HAP-1 (cell line): ENCODE measurements around the gene MSX1.
A peak's percentile ranks its signal among the peaks of the same experiment; 100 is the strongest.

Experiments
- DNase-seq, 2 experiments: peaks; one replicate each; pipeline ENCODE4 v3.0.0-alpha.2; 2016 to 2020; ENCODE audit warnings: low spot score in 2 of 2
- H3K27me3 ChIP-seq: fragments of 250-450 bp; sonication (Bioruptor Pico); 2 replicates; pipeline ENCODE4 v1.5.1; 2020; ENCODE audit warnings: low read depth, mild to moderate bottlenecking, moderate library complexity
- H3K36me3 ChIP-seq: fragments of 250-450 bp; sonication (Bioruptor Pico); replicated peaks from 2 replicates; pipeline ENCODE4 v1.5.1; 2020; ENCODE audit warnings: mild to moderate bottlenecking
- H3K4me1 ChIP-seq: fragments of 250-450 bp; sonication (Bioruptor Pico); 2 replicates; pipeline ENCODE4 v1.5.1; 2020; ENCODE audit warnings: mild to moderate bottlenecking
- H3K4me3 ChIP-seq: fragments of 250-450 bp; sonication (Bioruptor Pico); 2 replicates; pipeline ENCODE4 v1.5.1; 2020; ENCODE audit warnings: mild to moderate bottlenecking, moderate library complexity
- H3K9me3 ChIP-seq: fragments of 250-450 bp; sonication (Bioruptor Pico); 2 replicates; pipeline ENCODE4 v1.5.1; 2020; ENCODE audit warnings: mild to moderate bottlenecking, moderate library complexity
- in situ Hi-C: fragments of 300-500 bp; cut with MboI; formaldehyde crosslinking; loops from 3 replicates; pipeline ENCODE4 v1.14.3; 2020; ENCODE audit warnings: low sequenced_read_pairs, inconsistent platforms, mixed read lengths

MSX1 gene

GRCh38 chr4:4871573-4872313, 12.3 kb downstream of the MSX1 start:
- DNase-seq, result no peak
- Histone ChIP-seq H3K9me3 (no peaks in the 10 kb centered on the region), H3K4me3 (no peak overlapping the region), H3K27me3 (peaks cover 58% of the 10 kb centered on the region), H3K4me1 (no peaks in the 10 kb centered on the region), H3K36me3 (no peaks in the 10 kb centered on the region)
- in situ Hi-C loops, result loop anchor here (25.0 kb wide), 1 partner anchor 384 kb away; no protein-coding TSS in a partner anchor

GRCh38 chr4:4872314-4872903, 12.9 kb downstream of the MSX1 start:
- Histone ChIP-seq H3K4me1 (no peaks in the 10 kb centered on the region), H3K36me3 (no peaks in the 10 kb centered on the region), H3K4me3 (no peak overlapping the region), H3K9me3 (no peaks in the 10 kb centered on the region), H3K27me3 (peaks cover 58% of the 10 kb centered on the region)
- in situ Hi-C loops, result loop anchor here (25.0 kb wide), 1 partner anchor 385 kb away; no protein-coding TSS in a partner anchor
- DNase-seq, result peak in 1 of 2 experiments; percentile 47

- Histone ChIP-seq H3K4me3 (no peak overlapping the region), H3K4me1 (no peaks in the 10 kb centered on the region), H3K9me3 (no peaks in the 10 kb centered on the region), H3K36me3 (no peaks in the 10 kb centered on the region), H3K27me3 (peaks cover 52% of the 10 kb centered on the region)
- no peak for DNase-seq
- in situ Hi-C loops, result loop anchor here (25.0 kb wide), 1 partner anchor 386 kb away; no protein-coding TSS in a partner anchor
Observed at GRCh38 chr4:4873203-4873602, 13.7 kb downstream of the MSX1 start.

GRCh38 chr4:4874254-4874653, 14.8 kb downstream of the MSX1 start:
- H3K27me3 ChIP-seq, result peaks cover 44% of the 10 kb centered on the region
- H3K4me3 ChIP-seq, result no peak overlapping the region
- no peak for DNase-seq
- H3K36me3 ChIP-seq, result no peaks in the 10 kb centered on the region
- H3K4me1 ChIP-seq, result no peaks in the 10 kb centered on the region
- in situ Hi-C loops, result loop anchor here (25.0 kb wide), 1 partner anchor 387 kb away; no protein-coding TSS in a partner anchor
- H3K9me3 ChIP-seq, result no peaks in the 10 kb centered on the region

- in situ Hi-C loops, result no loop called here
- Histone ChIP-seq H3K4me1 (no peaks in the 10 kb centered on the region), H3K9me3 (no peaks in the 10 kb centered on the region), H3K4me3 (no peak overlapping the region), H3K27me3 (peaks cover 35% of the 10 kb centered on the region), H3K36me3 (no peaks in the 10 kb centered on the region)
- DNase-seq, result peak in 1 of 2 experiments; percentile 38
Observed at GRCh38 chr4:4875147-4875546, 15.7 kb downstream of the MSX1 start.

- in situ Hi-C loops, result no loop called here
Observed at GRCh38 chr4:4875611-4876010, 16.1 kb downstream of the MSX1 start.

GRCh38 chr4:4876945-4877661, 17.6 kb downstream of the MSX1 start:
- Histone ChIP-seq H3K27me3 (peaks cover 15% of the 10 kb centered on the region), H3K4me1 (no peaks in the 10 kb centered on the region), H3K9me3 (no peaks in the 10 kb centered on the region), H3K4me3 (no peak overlapping the region), H3K36me3 (no peaks in the 10 kb centered on the region)
- no peak for DNase-seq
- in situ Hi-C loops, result no loop called here

More at GRCh38 chr4:4875611-4876010, 16.1 kb downstream of the MSX1 start:
- Histone ChIP-seq H3K4me1 (no peaks in the 10 kb centered on the region), H3K9me3 (no peaks in the 10 kb centered on the region), H3K4me3 (no peak overlapping the region), H3K36me3 (no peaks in the 10 kb centered on the region), H3K27me3 (peaks cover 30% of the 10 kb centered on the region)
- no peak for DNase-seq

- peaks cover 2% of the 10 kb centered on the region; the same call in 1 of the 2 replicates for H3K27me3 ChIP-seq
- no peak overlapping the region for H3K4me3 ChIP-seq
- DNase-seq, result no peak
- H3K4me1 ChIP-seq, result no peaks in the 10 kb centered on the region
- no peaks in the 10 kb centered on the region for H3K9me3 ChIP-seq
- H3K36me3 ChIP-seq, result no peaks in the 10 kb centered on the region
- in situ Hi-C loops, result no loop called here
Observed at GRCh38 chr4:4880492-4880891, 21.0 kb downstream of the MSX1 start.

GRCh38 chr4:4881432-4881831, 22.0 kb downstream of the MSX1 start:
- Histone ChIP-seq H3K9me3 (no peaks in the 10 kb centered on the region), H3K36me3 (no peaks in the 10 kb centered on the region), H3K27me3 (peaks cover 3% of the 10 kb centered on the region), H3K4me3 (no peak overlapping the region), H3K4me1 (no peaks in the 10 kb centered on the region)
- no peak for DNase-seq
- in situ Hi-C loops, result no loop called here

GRCh38 chr4:4884611-4885010, 25.1 kb downstream of the MSX1 start:
- no peak for DNase-seq
- Histone ChIP-seq H3K4me3 (no peak overlapping the region), H3K4me1 (no peaks in the 10 kb centered on the region), H3K36me3 (no peaks in the 10 kb centered on the region), H3K9me3 (no peaks in the 10 kb centered on the region), H3K27me3 (peaks cover 9% of the 10 kb centered on the region; the same call in 1 of the 2 replicates)
- in situ Hi-C loops, result no loop called here

- in situ Hi-C loops, result no loop called here
- DNase-seq, result no peak
- no peaks in the 10 kb centered on the region for H3K4me1 ChIP-seq
- H3K9me3 ChIP-seq, result no peaks in the 10 kb centered on the region
- H3K4me3 ChIP-seq, result no peak overlapping the region
- peaks cover 9% of the 10 kb centered on the region; the same call in 1 of the 2 replicates for H3K27me3 ChIP-seq
- no peaks in the 10 kb centered on the region for H3K36me3 ChIP-seq
Observed at GRCh38 chr4:4887426-4887825, 28.0 kb downstream of the MSX1 start.

- in situ Hi-C loops, result no loop called here
- DNase-seq, result no peak
- Histone ChIP-seq H3K36me3 (no peaks in the 10 kb centered on the region), H3K4me1 (no peaks in the 10 kb centered on the region), H3K9me3 (no peaks in the 10 kb centered on the region), H3K4me3 (no peak overlapping the region), H3K27me3 (peaks cover 9% of the 10 kb centered on the region; the same call in 1 of the 2 replicates)
Observed at GRCh38 chr4:4888695-4889094, 29.2 kb downstream of the MSX1 start.

GRCh38 chr4:4889781-4890180, 30.3 kb downstream of the MSX1 start:
- no peaks in the 10 kb centered on the region for H3K4me1 ChIP-seq

More at GRCh38 chr4:4889781-4890180, 30.3 kb downstream of the MSX1 start:
- peaks cover 9% of the 10 kb centered on the region; the same call in 1 of the 2 replicates for H3K27me3 ChIP-seq
- H3K36me3 ChIP-seq, result no peaks in the 10 kb centered on the region
- no peak overlapping the region for H3K4me3 ChIP-seq
- DNase-seq, result no peak
- in situ Hi-C loops, result no loop called here
- no peaks in the 10 kb centered on the region for H3K9me3 ChIP-seq
